NCI-H146 (cell line): ENCODE data around the gene ANXA11.

Experiments used
- DNase-seq: peaks from one replicate; lab custom pipeline; 2025; lab: John Stamatoyannopoulos, UW

The ANXA11 gene

DNA sequence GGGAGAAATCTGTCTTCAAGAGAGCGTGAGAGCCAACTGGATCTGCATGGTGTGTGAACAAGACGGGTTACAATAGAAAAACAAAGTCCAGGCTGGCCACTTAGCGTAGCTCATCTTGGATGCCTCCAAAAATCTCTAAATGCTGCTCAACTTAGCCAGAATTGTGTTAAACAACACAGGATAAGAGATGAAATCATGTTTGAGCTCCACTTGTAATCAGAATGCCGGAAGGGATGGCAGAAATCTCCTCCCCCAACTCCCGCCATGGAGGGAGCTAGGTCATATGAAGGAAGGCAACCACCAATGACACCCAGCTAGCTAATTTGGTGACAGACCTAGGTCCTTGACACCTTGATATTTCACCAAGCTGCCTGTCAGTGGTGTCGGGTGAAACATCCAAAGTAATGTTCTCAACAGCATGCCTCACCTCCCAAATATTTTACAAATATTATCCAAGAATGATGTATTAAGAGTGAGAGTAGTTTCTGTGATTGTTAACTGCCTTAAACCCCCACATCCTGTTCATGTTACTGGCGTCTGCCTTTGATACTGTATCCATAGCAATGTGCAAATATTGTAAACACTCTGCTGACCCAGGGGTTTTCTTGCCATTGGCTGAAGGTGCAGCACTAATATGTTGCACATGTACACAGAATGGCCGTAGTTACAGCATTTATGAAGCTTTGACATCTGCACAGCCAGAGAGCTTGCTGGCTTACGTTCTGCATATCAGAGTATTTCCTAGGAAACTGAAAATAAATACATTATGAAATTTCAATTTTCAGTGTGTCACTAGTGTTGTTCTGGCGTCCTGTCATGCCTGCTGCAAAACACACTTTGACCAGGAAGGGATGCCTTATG lies 101.0 kb downstream of the ANXA11 start:
- DNase-seq: peak; percentile 40
